HAP-1 (cell line): Measurements from ENCODE around the gene HNRNPH3.
A peak's percentile ranks its signal among the peaks of the same experiment; 100 is the strongest.

ENCODE experiments used
- DNase-seq, 2 experiments: peaks; one replicate each; pipeline ENCODE4 v3.0.0-alpha.2; 2016 to 2020; ENCODE audit warnings: low spot score in 2 of 2
- H3K27me3 ChIP-seq: fragments of 250-450 bp; sonication (Bioruptor Pico); 2 replicates; pipeline ENCODE4 v1.5.1; 2020; ENCODE audit warnings: low read depth, mild to moderate bottlenecking, moderate library complexity
- H3K36me3 ChIP-seq: fragments of 250-450 bp; sonication (Bioruptor Pico); replicated peaks from 2 replicates; pipeline ENCODE4 v1.5.1; 2020; ENCODE audit warnings: mild to moderate bottlenecking
- H3K4me1 ChIP-seq: fragments of 250-450 bp; sonication (Bioruptor Pico); 2 replicates; pipeline ENCODE4 v1.5.1; 2020; ENCODE audit warnings: mild to moderate bottlenecking
- H3K4me3 ChIP-seq: fragments of 250-450 bp; sonication (Bioruptor Pico); 2 replicates; pipeline ENCODE4 v1.5.1; 2020; ENCODE audit warnings: mild to moderate bottlenecking, moderate library complexity
- H3K9me3 ChIP-seq: fragments of 250-450 bp; sonication (Bioruptor Pico); 2 replicates; pipeline ENCODE4 v1.5.1; 2020; ENCODE audit warnings: mild to moderate bottlenecking, moderate library complexity
- in situ Hi-C: fragments of 300-500 bp; cut with MboI; formaldehyde crosslinking; loops from 3 replicates; pipeline ENCODE4 v1.14.3; 2020; ENCODE audit warnings: low sequenced_read_pairs, inconsistent platforms, mixed read lengths

Gene HNRNPH3, protein sequence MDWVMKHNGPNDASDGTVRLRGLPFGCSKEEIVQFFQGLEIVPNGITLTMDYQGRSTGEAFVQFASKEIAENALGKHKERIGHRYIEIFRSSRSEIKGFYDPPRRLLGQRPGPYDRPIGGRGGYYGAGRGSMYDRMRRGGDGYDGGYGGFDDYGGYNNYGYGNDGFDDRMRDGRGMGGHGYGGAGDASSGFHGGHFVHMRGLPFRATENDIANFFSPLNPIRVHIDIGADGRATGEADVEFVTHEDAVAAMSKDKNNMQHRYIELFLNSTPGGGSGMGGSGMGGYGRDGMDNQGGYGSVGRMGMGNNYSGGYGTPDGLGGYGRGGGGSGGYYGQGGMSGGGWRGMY

DNA sequence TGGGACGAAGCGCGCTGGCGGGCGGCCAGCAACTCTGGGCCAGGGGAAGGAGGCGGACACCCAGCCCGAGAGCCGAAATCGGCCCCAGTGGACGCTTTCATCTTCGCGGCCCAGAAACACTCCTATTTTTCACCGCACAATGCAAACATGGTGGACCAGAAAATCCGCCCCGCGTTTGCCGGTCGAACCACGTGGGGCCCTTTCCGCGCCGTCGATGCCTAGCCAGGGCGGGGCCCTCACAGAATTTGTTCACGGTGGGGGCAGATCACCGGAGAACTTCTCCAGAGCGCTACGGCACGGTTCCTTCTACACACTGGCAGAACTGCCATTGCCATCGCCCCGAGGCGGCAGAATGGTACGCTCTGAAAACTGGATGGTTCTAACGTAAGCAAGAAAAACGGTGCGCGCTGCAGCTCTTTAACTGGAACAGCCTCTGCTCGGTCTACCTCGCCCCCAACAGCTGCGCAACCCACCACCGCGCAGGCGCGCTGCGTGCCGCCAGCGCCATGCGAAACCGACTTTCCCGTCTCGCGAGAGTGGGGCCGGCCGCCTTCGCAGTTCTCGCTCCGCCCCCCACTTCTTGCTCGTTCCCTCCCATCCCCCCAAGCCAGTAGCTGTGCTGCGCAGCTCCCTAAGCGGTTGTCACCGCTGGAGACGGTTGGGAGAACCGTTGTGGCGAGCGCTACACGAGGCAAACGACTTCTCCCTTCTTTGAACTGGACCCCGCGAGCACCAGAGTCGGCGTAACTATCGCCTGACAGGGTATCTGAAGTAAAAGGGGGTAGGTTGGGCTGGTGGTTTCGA lies at the start of gene HNRNPH3:
Gene HNRNPH3 (plus strand): TSS at position 610 of the 804 bp plus-strand sequence. CDS start 5,158 bp downstream, outside the sequence.
- Histone ChIP-seq H3K4me1 (peaks cover 41% of the 10 kb centered on the region), H3K27me3 (no peaks in the 10 kb centered on the region), H3K36me3 (peaks cover 23% of the 10 kb centered on the region), H3K4me3 (peak within 1 kb of the TSS; percentile 98), H3K9me3 (no peaks in the 10 kb centered on the region)
- peak; percentile 97 to 99 for DNase-seq
- in situ Hi-C loops = no loop called here

DNA sequence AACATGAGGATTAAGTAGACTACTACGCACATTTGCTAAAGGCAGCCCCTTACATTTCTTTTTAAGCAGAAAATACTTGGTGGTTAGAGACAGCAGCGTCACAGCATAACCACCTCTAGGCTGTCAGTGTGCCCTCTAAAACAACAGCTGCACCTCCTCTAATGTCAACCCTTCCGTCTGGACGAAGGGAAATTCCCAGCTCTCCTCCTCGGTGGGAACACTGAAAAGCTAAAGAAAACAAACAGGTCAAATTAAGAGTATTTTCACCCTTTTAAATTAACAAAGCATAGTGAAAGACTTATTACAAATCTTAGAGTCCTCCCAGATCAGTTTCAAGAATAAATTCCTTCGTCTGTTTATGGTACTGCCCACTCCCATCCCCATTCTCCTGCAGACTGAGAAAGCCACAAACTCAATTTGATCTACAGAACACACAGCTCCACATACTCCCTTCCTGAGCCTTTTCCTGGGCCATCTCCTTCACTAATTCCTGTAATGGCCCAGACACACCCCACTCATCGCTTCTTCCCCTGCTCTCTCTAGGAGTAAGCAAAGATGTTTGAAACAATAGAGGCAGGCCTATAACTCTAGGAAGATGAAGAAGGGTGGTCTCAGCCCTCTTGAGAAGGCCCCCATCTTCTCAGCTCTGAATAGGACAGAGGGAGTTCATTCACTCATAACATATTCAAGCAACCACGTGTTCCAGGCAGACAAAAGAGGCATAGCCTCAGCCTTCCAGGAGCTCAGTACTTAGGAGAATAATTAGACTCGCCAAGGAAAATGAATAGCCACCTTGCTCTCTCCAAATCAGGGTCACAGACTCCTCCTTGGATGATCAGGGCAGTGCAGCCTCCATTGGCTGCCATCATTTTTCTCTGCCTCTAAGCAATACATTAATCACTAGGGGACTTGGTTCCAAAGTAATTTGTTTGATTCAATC lies 47.5 kb upstream of the HNRNPH3 start:
- no peaks in the 10 kb centered on the region for H3K9me3 ChIP-seq
- H3K36me3 ChIP-seq = no peaks in the 10 kb centered on the region; the same call in 1 of the 2 replicates
- H3K4me1 ChIP-seq = peaks cover 4% of the 10 kb centered on the region; the same call in 1 of the 2 replicates
- H3K27me3 ChIP-seq = no peaks in the 10 kb centered on the region
- in situ Hi-C loops = no loop called here
- H3K4me3 ChIP-seq = no peak overlapping the region
- peak; percentile 24 to 29 for DNase-seq

GRCh38 chr10:68288717-68289116 lies 43.1 kb upstream of the HNRNPH3 start:
- Histone ChIP-seq H3K4me3 (no peak overlapping the region), H3K9me3 (no peaks in the 10 kb centered on the region), H3K36me3 (no peaks in the 10 kb centered on the region), H3K4me1 (peaks cover 4% of the 10 kb centered on the region; the same call in 1 of the 2 replicates), H3K27me3 (no peaks in the 10 kb centered on the region)
- in situ Hi-C loops = no loop called here
- DNase-seq = no peak

DNA sequence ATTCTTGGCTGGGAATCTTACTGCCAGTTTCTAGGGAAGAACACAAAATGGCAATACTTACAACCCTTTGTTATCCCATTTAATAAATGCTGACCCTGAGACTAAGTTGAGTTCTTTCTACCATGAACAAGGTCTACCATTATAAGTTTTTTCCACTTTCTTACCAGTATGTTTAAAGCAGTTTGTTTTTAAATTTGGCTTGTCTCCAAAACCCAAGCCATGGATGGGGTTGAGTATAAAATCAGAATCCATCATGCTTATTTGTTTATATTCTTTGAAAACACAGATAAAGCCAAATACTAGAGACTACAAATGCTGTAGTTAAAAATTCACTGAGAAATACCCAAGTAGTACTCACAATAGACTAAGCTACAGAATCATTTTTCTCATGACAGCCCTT lies 41.1 kb upstream of the HNRNPH3 start:
- in situ Hi-C loops = no loop called here
- H3K27me3 ChIP-seq = no peaks in the 10 kb centered on the region
- no peaks in the 10 kb centered on the region for H3K4me1 ChIP-seq
- H3K4me3 ChIP-seq = no peak overlapping the region
- no peaks in the 10 kb centered on the region for H3K9me3 ChIP-seq
- no peak for DNase-seq
- no peaks in the 10 kb centered on the region for H3K36me3 ChIP-seq

GRCh38 chr10:68296843-68297663 lies 34.8 kb upstream of the HNRNPH3 start:
- in situ Hi-C loops = loop anchor here (5.0 kb wide), 1 partner anchor 85 kb away; no protein-coding TSS in a partner anchor
- DNase-seq = no peak
- no peak overlapping the region for H3K4me3 ChIP-seq

GRCh38 chr10:68301301-68301700 lies 30.6 kb upstream of the HNRNPH3 start:
- Histone ChIP-seq H3K9me3 (no peaks in the 10 kb centered on the region), H3K27me3 (no peaks in the 10 kb centered on the region), H3K36me3 (no peaks in the 10 kb centered on the region), H3K4me1 (no peaks in the 10 kb centered on the region), H3K4me3 (no peak overlapping the region)
- in situ Hi-C loops = loop anchor here (10.0 kb wide), 1 partner anchor 446 kb away; no protein-coding TSS in a partner anchor
- no peak for DNase-seq

More at GRCh38 chr10:68296843-68297663, 34.8 kb upstream of the HNRNPH3 start:
- H3K9me3 ChIP-seq = no peaks in the 10 kb centered on the region
- H3K4me1 ChIP-seq = no peaks in the 10 kb centered on the region
- no peaks in the 10 kb centered on the region for H3K36me3 ChIP-seq
- no peaks in the 10 kb centered on the region for H3K27me3 ChIP-seq

- H3K9me3 ChIP-seq = no peaks in the 10 kb centered on the region
- H3K36me3 ChIP-seq = no peaks in the 10 kb centered on the region
- DNase-seq = peak; percentile 10 to 66
- no peaks in the 10 kb centered on the region for H3K27me3 ChIP-seq
- H3K4me3 ChIP-seq = no peak overlapping the region
- in situ Hi-C loops = loop anchor here (10.0 kb wide), 1 partner anchor 447 kb away; no protein-coding TSS in a partner anchor
- no peaks in the 10 kb centered on the region for H3K4me1 ChIP-seq
These were observed 29.9 kb upstream of the HNRNPH3 start for GRCh38 chr10:68301790-68302502.

DNA sequence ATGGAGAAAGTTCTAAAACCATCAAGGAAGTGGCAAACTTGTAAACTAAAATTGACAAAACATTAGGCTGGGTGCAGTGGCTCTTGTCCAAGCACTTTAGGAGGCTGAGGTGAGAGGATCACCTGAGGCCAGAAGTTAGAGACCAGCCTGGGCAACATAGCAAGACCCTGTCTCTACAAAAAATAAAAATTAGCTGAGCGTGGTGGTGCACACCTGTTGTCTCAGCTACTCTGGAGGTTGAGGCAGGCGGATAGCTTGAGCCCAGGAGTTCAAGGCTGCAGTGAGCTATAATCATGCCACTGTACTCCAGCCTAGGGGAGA lies 29.4 kb upstream of the HNRNPH3 start:
- in situ Hi-C loops = loop anchor here (10.0 kb wide), 1 partner anchor 448 kb away; no protein-coding TSS in a partner anchor
- no peaks in the 10 kb centered on the region for H3K27me3 ChIP-seq

DNA sequence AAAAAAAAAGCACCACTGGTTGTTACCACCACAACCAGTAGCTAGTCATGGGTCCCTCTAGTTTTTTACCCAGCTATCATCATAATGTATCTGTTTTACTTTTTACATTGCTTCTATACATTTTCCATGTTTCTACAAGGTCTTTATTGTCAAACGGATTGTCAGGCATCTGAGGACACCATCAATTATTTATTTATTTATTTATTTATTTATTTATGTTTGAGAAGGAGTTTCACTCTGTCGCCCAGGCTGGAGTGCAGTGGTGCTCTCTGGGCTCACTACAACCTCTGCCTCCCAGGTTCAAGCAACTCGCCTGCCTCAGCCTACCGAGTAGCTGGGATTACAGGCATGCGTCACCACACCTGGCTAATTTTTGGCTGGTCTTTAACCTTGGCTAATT lies 29.0 kb upstream of the HNRNPH3 start:
- Histone ChIP-seq H3K36me3 (no peaks in the 10 kb centered on the region), H3K4me3 (no peak overlapping the region), H3K27me3 (no peaks in the 10 kb centered on the region), H3K4me1 (no peaks in the 10 kb centered on the region), H3K9me3 (no peaks in the 10 kb centered on the region)
- in situ Hi-C loops = loop anchor here (10.0 kb wide), 1 partner anchor 448 kb away; no protein-coding TSS in a partner anchor
- no peak for DNase-seq

More for the DNA sequence above, 29.4 kb upstream of the HNRNPH3 start:
- Histone ChIP-seq H3K4me3 (no peak overlapping the region), H3K36me3 (no peaks in the 10 kb centered on the region), H3K4me1 (no peaks in the 10 kb centered on the region), H3K9me3 (no peaks in the 10 kb centered on the region)
- no peak for DNase-seq

DNA sequence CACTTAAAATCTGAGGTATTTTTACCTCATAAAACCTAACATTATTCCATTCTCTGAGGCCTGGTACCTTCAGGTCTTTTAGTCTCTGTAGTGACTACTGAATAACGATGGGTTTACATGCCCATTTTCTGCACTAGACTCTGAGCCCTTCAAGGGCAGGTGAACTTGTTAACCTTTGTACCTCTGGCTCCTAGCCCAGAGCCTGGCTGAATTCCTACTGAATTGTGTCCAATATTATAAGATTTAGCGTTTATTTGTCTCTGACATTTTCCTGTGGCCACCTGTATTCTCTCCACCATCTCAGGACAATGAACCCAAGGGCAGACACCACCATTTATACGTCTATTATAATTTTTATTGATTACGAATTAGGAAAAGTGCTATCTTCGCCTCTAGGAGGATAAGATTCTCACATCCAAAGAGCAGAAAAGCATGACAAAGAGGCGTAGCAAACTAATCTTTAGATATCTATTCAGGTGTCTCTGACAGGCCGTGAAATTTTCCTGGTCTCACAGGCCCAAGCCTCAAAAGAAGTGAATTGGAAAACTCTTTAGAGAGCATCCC lies 27.9 kb upstream of the HNRNPH3 start:
- Histone ChIP-seq H3K4me3 (no peak overlapping the region), H3K27me3 (no peaks in the 10 kb centered on the region), H3K4me1 (no peaks in the 10 kb centered on the region), H3K9me3 (no peaks in the 10 kb centered on the region), H3K36me3 (no peaks in the 10 kb centered on the region)
- in situ Hi-C loops = loop anchor here (10.0 kb wide), 1 partner anchor 449 kb away; no protein-coding TSS in a partner anchor
- DNase-seq = no peak

GRCh38 chr10:68305854-68306253 lies 26.0 kb upstream of the HNRNPH3 start:
- H3K9me3 ChIP-seq = no peaks in the 10 kb centered on the region
- in situ Hi-C loops = loop anchor here (10.0 kb wide), 1 partner anchor 451 kb away; no protein-coding TSS in a partner anchor
- no peak for DNase-seq
- H3K4me1 ChIP-seq = no peaks in the 10 kb centered on the region
- H3K27me3 ChIP-seq = no peaks in the 10 kb centered on the region
- no peaks in the 10 kb centered on the region for H3K36me3 ChIP-seq
- no peak overlapping the region for H3K4me3 ChIP-seq

DNA sequence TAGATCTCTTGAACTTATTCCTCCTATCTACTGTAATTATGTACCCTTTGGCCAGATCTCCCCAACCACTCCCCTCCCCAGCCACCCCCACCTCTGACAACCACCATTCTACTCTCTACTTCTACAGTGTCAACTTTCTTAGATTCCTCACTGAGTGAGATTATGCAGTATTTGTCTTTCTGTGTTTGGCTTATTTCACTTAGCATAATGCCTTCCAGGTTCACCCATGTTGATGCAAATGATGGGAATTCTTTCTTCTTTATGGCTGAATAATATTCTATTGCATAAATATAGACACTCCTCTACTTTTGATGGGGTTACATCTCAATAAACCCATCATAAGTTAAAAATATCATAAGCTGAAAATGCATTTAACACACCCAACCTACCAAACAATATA lies 21.3 kb upstream of the HNRNPH3 start:
- Histone ChIP-seq H3K4me1 (no peaks in the 10 kb centered on the region), H3K9me3 (no peaks in the 10 kb centered on the region), H3K36me3 (no peaks in the 10 kb centered on the region), H3K27me3 (no peaks in the 10 kb centered on the region), H3K4me3 (no peak overlapping the region)
- in situ Hi-C loops = no loop called here
- DNase-seq = no peak
